HG02763 (cell line): ENCODE data around the gene RNF217.
"Not testable (repeated sequence)": the region's sequence is repeated elsewhere in the genome, so short reads cannot be mapped to it uniquely, and the experiment has no call there.

Experiments used
- ATAC-seq: cut with Tn5 transposase; IDR thresholded peaks from one replicate; pipeline ENCODE4 v1.9.1; 2021; ENCODE audit warnings: mild to moderate bottlenecking, moderate library complexity; ENCODE audit not compliant: unreplicated experiment

Gene RNF217

DNA sequence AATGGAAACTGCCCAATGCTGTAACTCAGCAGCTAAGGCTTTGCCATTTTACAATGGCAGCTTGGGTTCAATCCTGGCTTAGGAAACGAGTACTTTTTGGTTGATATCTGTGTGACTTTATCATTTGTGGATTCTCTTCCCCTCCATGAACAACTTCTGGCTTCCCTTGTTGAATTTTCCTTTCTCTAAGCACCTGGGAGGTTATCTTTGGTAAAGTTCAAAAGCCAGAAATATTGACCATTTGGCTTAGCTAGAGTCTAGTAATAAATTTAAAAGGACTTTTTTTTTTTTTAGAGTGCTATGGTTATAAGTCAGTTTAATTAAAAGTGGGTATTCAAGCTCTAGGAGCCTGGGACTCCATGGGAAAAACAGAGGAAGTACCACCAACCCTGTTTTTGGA lies 159.7 kb downstream of the RNF217 start:
- ATAC-seq, result no peak

DNA sequence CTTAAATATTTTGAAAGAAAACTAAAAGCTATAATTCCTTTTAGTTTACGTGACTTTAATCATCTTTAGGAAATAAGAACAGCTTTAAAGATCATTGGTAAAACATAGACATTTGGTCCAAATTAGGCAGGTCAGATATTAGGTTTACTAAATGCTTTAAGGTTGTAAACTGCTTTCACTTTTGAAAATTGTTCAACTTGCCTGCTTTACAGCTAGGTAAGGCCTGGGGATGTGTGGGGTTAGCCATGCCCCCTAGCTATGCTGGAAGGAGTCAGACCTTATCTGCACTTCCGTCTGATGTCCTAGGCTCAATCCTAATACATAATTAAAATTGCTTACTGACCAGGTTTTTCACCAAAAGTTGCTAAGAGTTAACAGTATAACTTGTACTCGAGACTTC lies 160.8 kb downstream of the RNF217 start:
- ATAC-seq, result no peak

DNA sequence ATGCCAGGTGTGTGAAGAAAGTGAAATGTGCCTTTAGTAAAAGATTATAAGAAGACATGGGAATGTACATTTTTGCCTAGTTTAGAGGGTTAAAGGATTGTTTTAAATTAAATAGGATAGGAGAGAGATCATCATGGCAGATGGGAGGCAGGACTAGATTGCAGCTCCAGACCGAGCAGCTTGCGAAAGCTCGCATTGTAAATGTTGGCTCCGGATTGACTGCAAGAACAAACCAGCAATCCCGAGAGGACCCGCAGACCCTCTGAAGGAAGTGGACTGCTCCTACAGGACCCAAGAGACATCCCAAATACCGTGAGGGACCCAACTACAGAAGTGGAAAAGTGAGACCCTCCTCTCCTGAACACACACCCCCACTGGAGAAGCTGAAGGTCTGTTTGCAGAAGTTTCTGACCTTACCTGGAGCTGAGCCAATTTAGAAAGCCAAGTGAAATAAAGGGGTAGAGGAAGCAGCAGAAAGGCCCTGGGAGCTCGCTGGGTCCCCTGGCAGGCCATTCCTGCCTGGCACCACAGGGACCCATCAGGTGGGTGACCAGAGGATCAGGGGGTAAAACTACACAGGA lies 161.3 kb downstream of the RNF217 start:
- ATAC-seq, result no peak

DNA sequence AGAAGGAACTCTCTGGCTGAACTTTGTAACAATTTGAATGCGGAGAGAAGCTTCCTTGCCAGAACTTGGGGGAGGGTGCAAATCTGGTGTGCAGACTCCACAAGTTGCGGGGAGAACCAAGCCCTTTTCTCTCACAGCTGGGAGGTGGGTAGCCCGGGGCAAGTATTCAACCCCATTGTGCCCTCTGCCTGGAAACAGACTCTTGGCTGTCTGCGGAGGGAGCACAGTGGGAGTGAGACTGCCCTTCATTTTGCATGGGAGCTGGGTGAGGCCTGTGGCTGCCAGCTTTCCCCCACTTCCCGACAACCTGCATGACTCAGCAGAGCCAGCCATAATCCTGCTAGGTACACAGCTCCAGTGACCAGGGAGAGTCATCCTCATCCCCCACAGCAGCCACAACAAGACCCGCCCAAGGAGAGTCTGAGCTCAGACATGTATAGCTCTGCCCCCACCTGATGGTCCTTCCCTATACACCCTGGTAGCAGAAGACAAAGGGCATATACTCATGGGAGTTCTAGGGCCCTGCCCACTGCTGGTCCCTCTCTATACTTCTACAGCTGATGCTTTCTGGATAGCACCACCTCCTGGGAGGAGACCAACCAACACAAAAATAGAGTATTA lies 161.9 kb downstream of the RNF217 start:
- no peak for ATAC-seq

DNA sequence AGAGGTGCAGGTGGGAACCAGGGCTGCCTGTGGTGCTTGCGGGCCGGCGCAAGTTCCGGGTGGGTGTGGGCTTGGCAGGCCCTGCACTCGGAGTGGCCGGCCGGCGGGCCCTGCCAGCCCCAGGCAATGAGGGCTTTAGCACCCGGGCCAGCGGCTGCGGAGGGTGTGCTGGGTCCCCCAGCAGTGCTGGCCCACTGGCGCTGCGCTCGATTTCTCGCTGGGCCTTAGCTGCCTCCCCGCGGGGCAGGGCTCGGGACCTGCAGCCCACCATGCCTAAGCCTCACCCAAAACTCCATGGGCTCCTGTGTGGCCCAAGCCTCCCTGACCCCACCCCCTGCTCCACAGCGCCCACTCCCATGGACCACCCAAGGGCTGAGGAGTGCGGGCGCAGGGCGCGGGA lies 163.6 kb downstream of the RNF217 start:
- ATAC-seq, result not testable (repeated sequence)

DNA sequence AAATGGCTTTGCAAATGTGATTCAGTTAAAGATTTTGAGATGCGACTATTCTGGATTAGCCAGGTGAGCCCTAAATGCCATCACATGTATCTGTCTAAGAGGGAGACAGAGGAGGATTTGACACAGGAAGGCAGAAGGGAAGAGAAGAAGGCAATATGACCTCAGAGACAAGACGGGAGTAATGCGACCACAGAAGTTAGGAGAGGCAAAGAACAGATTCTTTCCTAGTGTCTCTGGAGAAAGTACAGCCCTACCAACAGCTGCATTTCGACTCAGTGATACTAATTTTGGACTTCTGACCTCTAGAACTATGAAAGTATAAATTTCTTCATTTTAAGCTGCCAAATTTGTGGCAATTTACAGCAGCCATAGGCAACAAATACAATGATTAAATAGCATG lies 167.1 kb downstream of the RNF217 start:
- ATAC-seq, result no peak

DNA sequence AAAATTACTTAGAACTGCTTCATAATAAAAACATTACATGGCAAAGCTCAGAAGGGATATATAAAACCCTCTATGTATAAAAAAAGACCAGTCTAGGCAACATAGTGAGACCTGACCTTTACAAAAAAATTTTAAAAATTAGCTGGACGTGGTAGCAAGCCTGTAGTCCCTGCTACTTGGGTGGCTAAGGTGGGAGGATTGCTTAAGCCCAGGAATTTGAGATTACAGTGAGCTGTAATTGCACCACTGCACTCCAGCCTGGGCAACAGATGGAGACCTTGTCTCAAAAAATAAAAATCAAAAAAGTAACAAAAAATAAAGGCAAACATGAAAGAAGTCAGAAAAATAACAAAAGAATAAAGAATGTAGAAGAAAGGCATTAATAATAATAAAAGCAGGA lies 169.8 kb downstream of the RNF217 start:
- ATAC-seq, result no peak

DNA sequence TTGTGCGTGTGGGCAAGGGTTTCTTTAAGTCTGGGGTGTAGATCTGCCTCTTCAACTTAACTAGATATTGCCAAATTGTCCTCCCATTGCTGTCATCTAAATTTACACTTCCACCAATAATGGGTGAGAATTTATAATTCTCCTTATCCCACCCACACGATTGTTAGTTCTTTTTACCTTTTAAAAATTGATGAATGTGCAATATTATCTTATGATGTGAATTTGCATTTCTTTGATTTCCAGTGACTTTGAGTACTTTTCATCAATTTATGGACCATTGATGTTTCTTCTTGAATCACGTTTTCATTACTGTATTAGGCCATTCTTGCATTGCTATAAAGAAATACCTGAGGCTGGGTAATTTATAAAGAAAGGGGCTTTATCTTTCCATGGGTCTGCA lies 174.1 kb downstream of the RNF217 start:
- ATAC-seq, result no peak

DNA sequence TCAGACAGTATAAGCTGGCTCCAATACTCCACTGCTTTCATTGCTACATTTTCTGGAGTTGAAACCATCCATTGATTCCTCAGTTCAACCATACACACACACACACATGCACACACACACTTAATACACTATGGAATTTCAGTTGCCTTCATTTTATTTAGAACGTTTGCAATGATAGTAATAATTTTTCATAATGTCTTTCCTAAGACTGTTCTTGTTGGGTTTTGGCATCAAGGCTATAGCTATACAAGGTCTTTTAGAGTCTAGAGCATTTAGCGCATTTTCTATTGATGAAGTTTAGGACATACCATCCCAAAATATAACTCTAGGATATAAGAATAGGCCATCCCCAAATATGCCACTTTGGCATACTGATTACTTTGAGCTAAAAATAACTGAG lies 175.8 kb downstream of the RNF217 start:
- no peak for ATAC-seq

DNA sequence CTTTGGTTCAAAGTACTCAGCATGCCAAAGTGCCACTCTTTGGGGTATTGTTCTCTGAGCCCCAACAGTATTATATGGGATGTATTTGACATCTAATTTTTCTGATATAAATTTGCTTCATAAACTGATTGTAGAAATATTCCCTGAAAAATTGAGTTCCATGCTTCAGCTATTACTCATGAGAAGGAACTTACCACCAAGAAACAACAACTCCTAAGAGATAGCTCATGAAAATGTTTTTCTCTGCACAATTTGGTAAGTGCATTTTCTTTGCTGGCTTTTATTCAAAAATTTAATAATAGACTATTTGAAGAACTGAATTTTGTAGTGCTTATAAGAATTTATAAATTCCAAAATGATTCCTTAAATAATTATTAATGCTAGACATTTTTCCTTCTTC lies 178.6 kb downstream of the RNF217 start:
- no peak for ATAC-seq
